K562 (cell line): ENCODE measurements around the gene PASD1.

Experiments used
- EP300 ChIP-seq: IDR thresholded peaks from 2 replicates; pipeline ENCODE4 v1.6.1; 2012; ENCODE audit warnings: low read length, improper control_type of control experiment
- ETV6 ChIP-seq, 3 experiments: fragments of 150-350 bp in 1 of 3; sonication (generic) in 1 of 3; formaldehyde crosslinking in 1 of 3; IDR thresholded peaks; 2 replicates each; pipeline versions ENCODE4 v1.6.1 to v1.8.0; 2014 to 2022; ENCODE audit warnings: borderline replicate concordance in 2 of 3, low read depth in 2 of 3, antibody characterized with exemption in 1 of 3, low read length in 1 of 3, mild to moderate bottlenecking in 1 of 3, missing genetic modification reagents in 1 of 3
- GATA2 ChIP-seq: sonication (generic); formaldehyde crosslinking; IDR thresholded peaks from 2 replicates; pipeline ENCODE4 v1.4.0; 2020; ENCODE audit warnings: mild to moderate bottlenecking, missing genetic modification reagents
- POLR3G ChIP-seq: IDR thresholded peaks from 2 replicates; pipeline ENCODE4 v1.6.1; 2011; ENCODE audit not compliant: insufficient read length, insufficient replicate concordance; ENCODE audit errors: extremely low read depth
- RAD21 ChIP-seq, 2 experiments: fragments of 250-450 bp in 1 of 2; fragments of 450-650 bp in 1 of 2; sonication (Bioruptor Pico) in 1 of 2; formaldehyde crosslinking in 1 of 2; IDR thresholded peaks in 1 of 2; conservative IDR thresholded peaks in 1 of 2; 2 replicates each; pipeline versions ENCODE4 v1.4.0 to v1.8.0; 2020 to 2022; ENCODE audit warnings: mild to moderate bottlenecking in 2 of 2, moderate library complexity in 1 of 2
- RBBP5 ChIP-seq: fragments of 200-600 bp; sonication (generic); IDR thresholded peaks from 2 replicates; pipeline ENCODE4 v1.6.1; 2012; ENCODE audit warnings: borderline replicate concordance, mild to moderate bottlenecking, low read length, control low read depth, inconsistent platforms; ENCODE audit not compliant: insufficient read depth, poor library complexity, severe bottlenecking
- YY1 ChIP-seq, 3 experiments: IDR thresholded peaks; 2 replicates each; pipeline ENCODE4 v1.6.1; 2011; ENCODE audit warnings: low read length in 2 of 3, mild to moderate bottlenecking in 2 of 3, moderate library complexity in 2 of 3, borderline replicate concordance in 1 of 3, control low read depth in 1 of 3, low read depth in 1 of 3; ENCODE audit not compliant: insufficient read depth in 3 of 3, insufficient replicate concordance in 2 of 3, control insufficient read depth in 1 of 3, insufficient read length in 1 of 3; ENCODE audit errors: extremely low read depth in 1 of 3
- ZNF124 ChIP-seq: sonication (generic); formaldehyde crosslinking; IDR thresholded peaks from 2 replicates; pipeline ENCODE4 v1.8.1; 2022; ENCODE audit warnings: missing genetic modification reagents
- ZNF354B ChIP-seq: fragments of 250-450 bp; sonication (Bioruptor Pico); IDR thresholded peaks from 2 replicates; pipeline ENCODE4 v1.4.0; 2020
- TF ChIP-seq, protein P1 (sequence below): sonication (generic); formaldehyde crosslinking; IDR thresholded peaks from 2 replicates; pipeline ENCODE4 v1.8.0; 2022; ENCODE audit warnings: missing genetic modification reagents, mild to moderate bottlenecking, borderline replicate concordance
- TF ChIP-seq, protein P2 (sequence below): sonication (generic); formaldehyde crosslinking; IDR thresholded peaks from 2 replicates; pipeline ENCODE4 v1.8.0; 2022; ENCODE audit warnings: mild to moderate bottlenecking, missing genetic modification reagents
- TF ChIP-seq, protein P3 (sequence below): conservative IDR thresholded peaks from 2 replicates; pipeline ENCODE4 v1.6.1; 2011; ENCODE audit warnings: low read depth, mild to moderate bottlenecking, low read length; ENCODE audit not compliant: control insufficient read depth

DNA sequence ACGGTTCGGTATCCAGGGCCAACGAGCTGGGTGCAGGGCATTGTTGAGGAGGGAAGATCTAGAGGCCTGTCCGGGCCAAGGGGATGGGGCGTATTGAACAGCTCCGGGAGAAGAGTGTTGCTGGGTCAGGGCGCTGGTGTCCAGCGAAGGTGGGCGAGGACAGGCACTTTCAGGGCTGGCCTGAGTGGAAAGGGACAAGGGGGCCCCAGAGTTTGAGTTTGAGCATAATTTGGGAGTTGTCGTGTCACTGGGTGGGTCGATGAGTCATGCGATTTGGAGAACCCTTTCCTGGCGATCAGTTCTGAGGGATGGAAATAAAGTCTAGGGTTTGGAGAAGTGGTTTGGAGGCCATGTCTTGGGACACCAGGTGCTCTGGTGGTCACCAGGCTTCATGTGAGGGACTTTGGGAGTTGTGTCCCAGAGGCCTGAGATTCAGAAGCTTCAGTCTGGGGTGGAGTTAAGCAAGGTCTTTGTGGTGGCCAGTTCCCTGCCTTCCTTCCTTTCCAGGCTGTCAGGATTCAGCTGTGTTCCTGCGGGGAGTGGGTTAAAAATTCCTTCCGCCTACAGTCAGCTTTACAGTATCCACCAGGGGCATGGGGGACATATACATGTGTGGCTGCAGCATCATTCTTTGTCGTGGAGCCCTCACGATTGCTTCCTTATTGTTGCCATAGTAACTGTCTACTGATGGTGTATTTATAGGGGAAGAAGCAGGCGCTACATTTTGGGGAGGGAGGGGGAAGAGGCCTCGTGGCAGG lies 132.3 kb downstream of the PASD1 start:
- TF ChIP-seq, protein P1, sequence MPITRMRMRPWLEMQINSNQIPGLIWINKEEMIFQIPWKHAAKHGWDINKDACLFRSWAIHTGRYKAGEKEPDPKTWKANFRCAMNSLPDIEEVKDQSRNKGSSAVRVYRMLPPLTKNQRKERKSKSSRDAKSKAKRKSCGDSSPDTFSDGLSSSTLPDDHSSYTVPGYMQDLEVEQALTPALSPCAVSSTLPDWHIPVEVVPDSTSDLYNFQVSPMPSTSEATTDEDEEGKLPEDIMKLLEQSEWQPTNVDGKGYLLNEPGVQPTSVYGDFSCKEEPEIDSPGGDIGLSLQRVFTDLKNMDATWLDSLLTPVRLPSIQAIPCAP (CRISPR knock-in tag) = no peak
- TF ChIP-seq ZNF354B (CRISPR knock-in tag) (no peak), YY1 (IDR thresholded peaks at IDR 0.05; ENCODE audit: borderline replicate concordance in 1 of 3, control insufficient read depth in 1 of 3, extremely low read depth in 1 of 3, insufficient read depth in 3 of 3, insufficient read length in 1 of 3, insufficient replicate concordance in 2 of 3, low read depth in 1 of 3, low read length in 2 of 3) (no peak), POLR3G (no peak), ZNF124 (no peak), ETV6 (IDR thresholded peaks at IDR 0.05; ENCODE audit: borderline replicate concordance in 1 of 2, low read depth in 2 of 2, low read length in 1 of 2) (no peak), ETV6 (CRISPR knock-in tag; IDR thresholded peaks at IDR 0.05; ENCODE audit: borderline replicate concordance) (no peak), RBBP5 (no peak), RAD21 (CRISPR knock-in tag; conservative IDR thresholded peaks at IDR 0.05 in 1 of 2, IDR thresholded peaks at IDR 0.05 in 1 of 2) (no peak), GATA2 (CRISPR knock-in tag) (no peak), EP300 (no peak)
- TF ChIP-seq, protein P2, sequence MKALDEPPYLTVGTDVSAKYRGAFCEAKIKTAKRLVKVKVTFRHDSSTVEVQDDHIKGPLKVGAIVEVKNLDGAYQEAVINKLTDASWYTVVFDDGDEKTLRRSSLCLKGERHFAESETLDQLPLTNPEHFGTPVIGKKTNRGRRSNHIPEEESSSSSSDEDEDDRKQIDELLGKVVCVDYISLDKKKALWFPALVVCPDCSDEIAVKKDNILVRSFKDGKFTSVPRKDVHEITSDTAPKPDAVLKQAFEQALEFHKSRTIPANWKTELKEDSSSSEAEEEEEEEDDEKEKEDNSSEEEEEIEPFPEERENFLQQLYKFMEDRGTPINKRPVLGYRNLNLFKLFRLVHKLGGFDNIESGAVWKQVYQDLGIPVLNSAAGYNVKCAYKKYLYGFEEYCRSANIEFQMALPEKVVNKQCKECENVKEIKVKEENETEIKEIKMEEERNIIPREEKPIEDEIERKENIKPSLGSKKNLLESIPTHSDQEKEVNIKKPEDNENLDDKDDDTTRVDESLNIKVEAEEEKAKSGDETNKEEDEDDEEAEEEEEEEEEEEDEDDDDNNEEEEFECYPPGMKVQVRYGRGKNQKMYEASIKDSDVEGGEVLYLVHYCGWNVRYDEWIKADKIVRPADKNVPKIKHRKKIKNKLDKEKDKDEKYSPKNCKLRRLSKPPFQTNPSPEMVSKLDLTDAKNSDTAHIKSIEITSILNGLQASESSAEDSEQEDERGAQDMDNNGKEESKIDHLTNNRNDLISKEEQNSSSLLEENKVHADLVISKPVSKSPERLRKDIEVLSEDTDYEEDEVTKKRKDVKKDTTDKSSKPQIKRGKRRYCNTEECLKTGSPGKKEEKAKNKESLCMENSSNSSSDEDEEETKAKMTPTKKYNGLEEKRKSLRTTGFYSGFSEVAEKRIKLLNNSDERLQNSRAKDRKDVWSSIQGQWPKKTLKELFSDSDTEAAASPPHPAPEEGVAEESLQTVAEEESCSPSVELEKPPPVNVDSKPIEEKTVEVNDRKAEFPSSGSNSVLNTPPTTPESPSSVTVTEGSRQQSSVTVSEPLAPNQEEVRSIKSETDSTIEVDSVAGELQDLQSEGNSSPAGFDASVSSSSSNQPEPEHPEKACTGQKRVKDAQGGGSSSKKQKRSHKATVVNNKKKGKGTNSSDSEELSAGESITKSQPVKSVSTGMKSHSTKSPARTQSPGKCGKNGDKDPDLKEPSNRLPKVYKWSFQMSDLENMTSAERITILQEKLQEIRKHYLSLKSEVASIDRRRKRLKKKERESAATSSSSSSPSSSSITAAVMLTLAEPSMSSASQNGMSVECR (CRISPR knock-in tag) = no peak
- TF ChIP-seq, protein P3, sequence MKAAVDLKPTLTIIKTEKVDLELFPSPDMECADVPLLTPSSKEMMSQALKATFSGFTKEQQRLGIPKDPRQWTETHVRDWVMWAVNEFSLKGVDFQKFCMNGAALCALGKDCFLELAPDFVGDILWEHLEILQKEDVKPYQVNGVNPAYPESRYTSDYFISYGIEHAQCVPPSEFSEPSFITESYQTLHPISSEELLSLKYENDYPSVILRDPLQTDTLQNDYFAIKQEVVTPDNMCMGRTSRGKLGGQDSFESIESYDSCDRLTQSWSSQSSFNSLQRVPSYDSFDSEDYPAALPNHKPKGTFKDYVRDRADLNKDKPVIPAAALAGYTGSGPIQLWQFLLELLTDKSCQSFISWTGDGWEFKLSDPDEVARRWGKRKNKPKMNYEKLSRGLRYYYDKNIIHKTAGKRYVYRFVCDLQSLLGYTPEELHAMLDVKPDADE = no peak
